HG03442 (cell line): ENCODE measurements around the gene ATP13A5.

Source experiments
- ATAC-seq: cut with Tn5 transposase; IDR thresholded peaks from one replicate; pipeline ENCODE4 v1.9.1; 2021; ENCODE audit warnings: mild to moderate bottlenecking, moderate library complexity; ENCODE audit not compliant: unreplicated experiment

The ATP13A5 gene

GRCh38 chr3:193346259-193346658, 32.3 kb downstream of the ATP13A5 start:
- no peak for ATAC-seq

- no peak for ATAC-seq
These were observed 33.1 kb downstream of the ATP13A5 start for GRCh38 chr3:193345431-193345830.

- ATAC-seq, result no peak
These were observed 34.1 kb downstream of the ATP13A5 start for GRCh38 chr3:193344486-193344885.

GRCh38 chr3:193343726-193344222, 34.8 kb downstream of the ATP13A5 start:
- ATAC-seq, result no peak

- no peak for ATAC-seq
These were observed 36.0 kb downstream of the ATP13A5 start for GRCh38 chr3:193342551-193342950.

- ATAC-seq, result no peak
These were observed 43.5 kb downstream of the ATP13A5 start for GRCh38 chr3:193335031-193335430.

GRCh38 chr3:193333229-193333628, 45.3 kb downstream of the ATP13A5 start:
- ATAC-seq, result no peak

GRCh38 chr3:193330555-193331204, 47.9 kb downstream of the ATP13A5 start:
- ATAC-seq, result no peak

GRCh38 chr3:193317682-193318300, 60.8 kb downstream of the ATP13A5 start:
- no peak for ATAC-seq

- ATAC-seq, result no peak
These were observed 64.4 kb downstream of the ATP13A5 start for GRCh38 chr3:193314161-193314560.

- no peak for ATAC-seq
These were observed 65.2 kb downstream of the ATP13A5 start for GRCh38 chr3:193313061-193313958.

GRCh38 chr3:193310914-193311723, 67.4 kb downstream of the ATP13A5 start:
- ATAC-seq, result no peak

- ATAC-seq, result no peak
These were observed 73.2 kb downstream of the ATP13A5 start for GRCh38 chr3:193305356-193305755.

GRCh38 chr3:193301433-193301832, 77.1 kb downstream of the ATP13A5 start:
- ATAC-seq, result no peak

GRCh38 chr3:193297421-193297820, 81.1 kb downstream of the ATP13A5 start:
- peak; percentile 49 for ATAC-seq

GRCh38 chr3:193295985-193296384, 82.6 kb downstream of the ATP13A5 start:
- no peak for ATAC-seq

- ATAC-seq, result no peak
These were observed 86.2 kb downstream of the ATP13A5 start for GRCh38 chr3:193292386-193292785.

- no peak for ATAC-seq
These were observed 107.3 kb downstream of the ATP13A5 start for GRCh38 chr3:193271101-193271840.

GRCh38 chr3:193270451-193270850, 108.1 kb downstream of the ATP13A5 start:
- ATAC-seq, result no peak
